NCI-H2081 (cell line): ENCODE results near the gene PLEKHB2.
A peak's percentile ranks its signal among the peaks of the same experiment; 100 is the strongest.
"Not testable (repeated sequence)": the region's sequence is repeated elsewhere in the genome, so short reads cannot be mapped to it uniquely, and the experiment has no call there.

ENCODE experiments used
- DNase-seq, 2 experiments: peaks; one replicate each; lab custom pipeline; 2025; lab: John Stamatoyannopoulos, UW

PLEKHB2 gene

GRCh38 chr2:131143803-131144202 lies 38.7 kb downstream of the PLEKHB2 start:
- DNase-seq = no peak

DNA sequence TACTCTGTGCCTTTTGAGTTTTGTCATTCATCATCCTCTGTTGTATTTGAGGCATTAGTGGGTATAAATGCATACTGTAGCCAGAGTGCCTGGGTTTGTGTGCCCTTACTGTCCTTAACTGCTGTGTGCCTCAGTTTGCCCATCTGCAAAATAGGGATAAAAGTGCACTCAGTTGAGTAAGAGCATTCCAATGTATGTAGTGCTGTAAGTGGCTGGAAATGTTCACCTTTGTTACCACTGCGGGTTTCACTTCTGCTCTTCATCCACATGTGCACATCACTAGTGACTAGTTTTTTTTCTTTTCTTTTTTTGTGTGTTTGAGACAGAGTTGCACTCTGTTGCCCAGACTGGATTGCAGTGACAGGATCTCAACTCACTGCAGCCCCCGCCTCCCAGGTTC lies 39.9 kb downstream of the PLEKHB2 start:
- DNase-seq = no peak

- DNase-seq = no peak
Measured at GRCh38 chr2:131146231-131146630, 41.1 kb downstream of the PLEKHB2 start.

GRCh38 chr2:131146749-131147148 lies 41.6 kb downstream of the PLEKHB2 start:
- DNase-seq = no peak

- DNase-seq = no peak
Measured at GRCh38 chr2:131148426-131148825, 43.3 kb downstream of the PLEKHB2 start.

GRCh38 chr2:131150109-131150508 lies 45.0 kb downstream of the PLEKHB2 start:
- not testable (repeated sequence) for DNase-seq

DNA sequence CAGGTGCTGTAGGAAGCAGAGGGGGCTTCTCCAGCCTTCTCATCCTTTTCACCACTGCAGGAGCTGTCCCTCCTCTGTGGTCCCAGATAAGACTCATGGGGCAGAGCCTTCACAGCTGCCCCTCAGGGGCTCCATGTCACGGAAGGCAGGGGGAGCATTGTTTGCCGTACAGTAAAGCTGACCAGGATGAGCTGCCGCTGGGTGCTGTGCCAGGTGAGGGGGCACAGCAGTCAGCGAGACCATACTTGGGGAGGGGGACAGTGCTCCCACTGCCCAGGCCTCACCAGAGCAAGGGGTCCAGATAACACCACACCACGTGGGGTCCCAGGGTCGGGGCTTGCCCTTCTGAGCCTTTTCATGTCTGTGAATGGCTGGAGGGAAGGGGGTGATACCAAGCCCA lies 46.3 kb downstream of the PLEKHB2 start:
- DNase-seq = no peak

GRCh38 chr2:131152074-131152473 lies 46.9 kb downstream of the PLEKHB2 start:
- no peak for DNase-seq

DNA sequence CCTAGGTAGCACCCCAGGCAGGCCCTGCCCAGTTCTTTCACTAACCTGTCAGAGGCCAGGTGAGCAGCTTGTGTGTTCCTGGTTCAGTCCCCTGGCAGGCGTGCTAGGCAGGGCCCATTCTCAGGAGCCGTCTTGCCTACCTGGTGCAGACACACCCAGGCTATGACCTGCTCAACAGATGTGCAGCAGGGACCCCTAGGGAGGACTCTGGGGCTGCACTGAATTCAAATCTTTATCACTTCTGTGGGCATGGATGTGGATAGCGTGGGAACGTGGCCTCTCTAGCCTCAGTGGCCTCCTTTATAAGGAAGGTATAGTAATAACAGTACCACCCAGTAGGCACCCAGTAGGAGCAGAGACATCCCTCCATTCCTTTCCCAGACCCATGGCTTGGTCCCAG lies 48.4 kb downstream of the PLEKHB2 start:
- no peak for DNase-seq

DNA sequence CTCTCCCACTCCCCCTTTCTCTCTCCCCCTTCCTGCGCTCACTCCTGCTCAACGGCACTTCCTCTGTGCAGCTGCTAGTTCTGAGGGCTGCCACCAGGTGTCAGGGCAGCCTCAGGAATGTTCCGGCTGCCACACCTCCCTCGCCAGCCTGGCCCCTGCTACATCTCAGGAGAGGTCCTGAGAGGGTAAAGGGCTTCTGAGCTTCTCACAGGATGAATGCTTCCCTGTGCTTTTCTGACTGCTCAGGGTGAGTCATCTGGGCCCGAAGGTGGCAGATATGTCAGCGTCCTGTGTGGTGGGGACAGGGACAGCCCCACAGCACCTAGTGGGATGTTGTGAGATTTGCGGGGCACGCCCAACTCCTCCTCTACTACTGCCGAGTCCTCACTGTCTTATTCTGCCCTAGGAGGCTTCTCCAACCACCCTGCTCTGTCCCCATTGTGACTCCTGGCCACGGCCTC lies 49.0 kb downstream of the PLEKHB2 start:
- DNase-seq = peak; percentile 60

DNA sequence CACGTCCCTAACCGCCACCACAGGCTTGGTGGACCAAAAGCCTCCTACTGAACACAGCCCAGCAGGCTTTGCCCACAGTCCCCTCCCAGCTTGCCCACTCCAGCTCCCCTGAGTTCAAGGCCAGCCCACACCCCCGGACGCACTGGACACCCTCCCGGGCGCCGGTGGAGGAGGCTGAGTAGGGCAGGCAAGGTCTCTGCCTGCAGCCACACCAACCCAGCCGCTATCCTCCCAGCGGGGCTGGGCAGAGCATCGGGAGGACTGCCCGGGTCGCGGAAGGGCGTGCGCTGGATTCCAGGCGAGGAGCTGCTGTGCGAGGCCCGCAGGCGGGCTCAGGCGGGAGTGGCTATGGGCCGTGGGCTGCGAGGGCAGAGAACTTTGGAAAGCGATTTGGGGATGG lies 49.5 kb downstream of the PLEKHB2 start:
- DNase-seq = no peak

GRCh38 chr2:131155208-131155855 lies 50.2 kb downstream of the PLEKHB2 start:
- no peak for DNase-seq

GRCh38 chr2:131156452-131157149 lies 51.5 kb downstream of the PLEKHB2 start:
- DNase-seq = no peak

DNA sequence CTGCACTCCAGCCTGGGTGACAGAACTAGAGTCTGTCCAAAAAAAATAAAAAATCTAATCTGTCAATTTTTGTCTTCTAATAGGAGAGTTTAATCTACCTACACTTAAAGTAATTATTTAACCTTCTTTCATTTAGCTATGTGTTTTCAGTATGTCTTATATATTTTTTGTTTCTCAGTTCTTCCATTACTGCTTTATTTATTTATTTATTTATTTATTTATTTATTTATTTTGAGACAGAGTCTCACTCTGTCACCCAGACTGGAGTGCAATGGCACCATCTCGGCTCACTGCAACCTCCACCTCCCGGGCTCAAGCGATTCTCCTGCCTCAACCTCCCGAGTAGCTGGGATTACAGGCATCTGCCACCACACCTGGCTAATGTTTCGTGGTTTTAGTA lies 60.4 kb downstream of the PLEKHB2 start:
- not testable (repeated sequence) for DNase-seq

DNA sequence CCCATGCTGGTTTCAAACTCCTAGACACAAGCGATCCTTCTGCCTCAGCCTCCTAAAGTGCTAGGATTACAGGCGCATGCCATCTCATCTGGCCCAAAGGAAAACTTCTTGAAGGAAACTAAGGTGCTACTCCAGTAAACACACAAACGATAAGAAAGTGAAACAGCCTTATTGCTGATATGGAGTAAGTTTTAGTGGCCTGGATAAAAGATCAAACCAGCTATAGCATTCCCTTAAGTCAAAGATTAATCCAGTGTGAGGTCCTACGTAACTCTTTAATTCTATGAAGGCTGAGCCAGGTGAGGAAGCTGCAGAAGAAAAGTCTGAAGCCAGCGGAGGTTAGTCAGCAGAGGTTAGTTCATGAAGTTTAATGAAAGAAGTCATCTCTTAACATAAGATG lies 63.4 kb downstream of the PLEKHB2 start:
- DNase-seq = no peak

DNA sequence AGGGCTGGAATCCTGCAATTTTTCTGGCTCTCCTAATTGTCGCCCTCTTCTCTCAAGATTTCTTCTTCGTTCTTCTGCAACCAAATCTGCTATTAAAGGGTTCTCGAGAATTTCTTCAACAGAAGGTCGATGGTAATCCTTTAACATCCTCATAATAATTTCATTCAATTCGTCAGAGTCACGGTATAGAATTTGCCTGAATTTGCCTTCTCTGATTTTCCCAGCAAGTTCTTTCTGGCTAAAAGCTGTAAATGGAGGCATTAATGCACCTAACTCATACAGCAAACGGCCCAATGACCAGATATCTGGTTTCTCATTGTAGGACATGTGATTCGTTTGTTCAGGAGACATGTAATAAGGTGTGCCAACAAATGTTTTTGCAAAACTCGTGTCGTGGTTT lies 72.9 kb downstream of the PLEKHB2 start:
- DNase-seq = not testable (repeated sequence)

DNA sequence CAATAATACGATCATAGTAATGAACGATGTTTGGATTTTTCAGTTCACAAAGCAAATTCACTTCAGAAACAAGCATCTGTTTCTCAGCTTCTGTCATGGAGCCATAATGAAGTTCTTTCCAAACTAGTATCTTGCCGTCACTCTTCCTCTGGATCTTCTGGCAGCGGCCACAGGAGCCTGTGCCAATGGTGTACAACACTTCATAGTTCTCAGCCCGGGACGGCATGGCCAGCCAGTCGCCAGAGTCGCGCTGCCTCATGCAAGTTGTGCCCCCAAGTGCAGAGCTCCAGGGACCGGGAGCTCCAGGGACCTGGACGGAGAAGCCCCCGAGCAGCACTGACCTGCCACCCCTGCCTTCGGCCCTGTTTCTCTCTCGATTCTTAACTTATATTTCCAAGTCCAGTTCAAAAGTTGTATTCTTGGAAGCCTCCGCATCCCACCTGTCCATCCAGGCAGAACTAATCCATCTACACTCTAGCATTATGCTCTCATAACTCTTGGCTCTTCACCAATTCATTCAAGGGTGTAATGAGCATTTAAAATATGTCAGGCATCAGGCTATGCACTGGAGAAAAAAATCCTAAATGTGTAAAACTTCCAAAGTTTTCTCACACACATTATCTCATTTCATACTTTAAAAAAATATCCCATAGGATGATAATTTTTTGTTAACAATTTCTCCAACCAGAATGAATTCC lies 73.7 kb downstream of the PLEKHB2 start:
- DNase-seq = not testable (repeated sequence)

DNA sequence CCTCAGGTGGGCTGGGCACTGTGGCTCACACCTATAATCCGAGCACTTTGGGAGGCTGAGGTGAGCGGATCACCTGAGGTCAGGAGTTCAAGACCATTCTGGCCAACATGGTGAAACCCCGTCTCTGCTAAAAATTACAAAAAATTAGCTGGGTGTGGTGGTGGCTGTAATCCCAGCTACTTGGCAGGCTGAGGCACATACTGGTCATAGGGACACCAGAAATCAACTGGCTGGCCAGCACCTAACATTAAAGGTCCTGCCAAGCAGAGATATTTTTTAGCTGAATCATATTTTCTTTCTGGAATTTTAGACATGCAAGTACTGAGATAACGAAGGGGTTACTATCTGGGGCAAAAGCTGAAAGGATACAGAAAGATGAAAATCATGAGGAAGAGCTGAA lies 76.3 kb downstream of the PLEKHB2 start:
- DNase-seq = not testable (repeated sequence)

DNA sequence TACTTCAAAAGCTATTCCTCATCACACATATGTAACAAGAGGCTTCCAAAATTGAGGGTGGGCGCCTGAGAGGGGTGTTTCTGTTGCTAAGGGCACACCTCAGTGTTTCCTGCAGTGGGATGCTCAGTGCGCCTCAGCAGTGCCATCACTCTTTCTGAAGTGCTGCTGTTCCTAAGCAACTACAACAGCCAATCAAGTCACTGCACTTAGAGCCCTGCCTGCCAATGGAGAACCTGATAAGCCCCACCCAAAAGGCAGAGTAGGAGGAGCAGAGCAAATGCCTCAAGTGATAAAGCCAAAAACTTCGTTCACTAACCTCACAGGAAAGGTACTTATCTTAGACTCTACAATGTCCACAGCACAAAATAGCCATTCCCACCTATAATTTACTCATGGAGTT lies 88.3 kb downstream of the PLEKHB2 start:
- DNase-seq = not testable (repeated sequence)

DNA sequence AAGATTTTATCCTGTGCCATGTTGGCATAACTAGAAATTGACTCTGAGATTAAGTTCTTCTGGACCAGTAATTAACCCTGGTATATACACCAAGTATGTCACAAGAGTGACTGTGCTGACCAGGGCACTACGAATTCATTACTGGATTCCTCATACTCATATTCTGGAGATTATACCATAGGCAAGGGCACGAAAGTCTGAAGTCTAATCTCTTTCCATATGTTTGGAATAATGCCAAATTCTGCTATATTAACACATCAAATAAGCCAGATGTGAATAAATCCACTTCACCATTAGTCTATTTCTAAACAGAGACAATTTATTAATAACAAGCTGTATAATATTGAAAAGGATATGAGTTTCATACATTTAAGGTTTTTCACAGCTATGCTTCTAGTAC lies 91.0 kb downstream of the PLEKHB2 start:
- DNase-seq = not testable (repeated sequence)
